Activated CD8-positive, alpha-beta T cell treated with anti-CD3 and anti-CD28 coated beads, Interleukin-2, amount 10 ng/mL, durations not matched to agents 7 days and 5 days (primary cell): Measurements from ENCODE around the gene BCORL1. TPM values are rescaled to one million over a fixed set of nuclear protein-coding genes. Genes with fewer than 3 reads are reported as not detected.

ENCODE experiments used
- ATAC-seq: fragments of 150-1000 bp; cut with Tn5 transposase; one replicate; pipeline ENCODE4 v1.10.0; 2021; ENCODE audit warnings: moderate library complexity
- CTCF ChIA-PET: fragments of 350-600 bp; sonication (Branson Sonifier 250); formaldehyde crosslinking; loops from one replicate; lab custom pipeline; 2021; ENCODE audit warnings: antibody characterized with exemption; lab: Charles Lee
- POLR2A ChIA-PET: fragments of 350-600 bp; sonication (Branson Sonifier 250); formaldehyde crosslinking; loops from one replicate; lab custom pipeline; 2021; ENCODE audit warnings: antibody characterized with exemption; lab: Charles Lee
- DNase-seq: peaks from one replicate; pipeline ENCODE4 v3.0.0-alpha.2; 2020
- H3K27ac Mint-ChIP-seq: one replicate; pipeline ENCODE4 v1.8.0; 2021; ENCODE audit warnings: mild to moderate bottlenecking, mixed read lengths
- H3K27me3 Mint-ChIP-seq: one replicate; pipeline ENCODE4 v1.8.0; 2021; ENCODE audit warnings: low read depth, mixed read lengths
- H3K36me3 Mint-ChIP-seq: one replicate; pipeline ENCODE4 v1.8.0; 2021; ENCODE audit warnings: low read depth, mixed read lengths
- H3K4me1 Mint-ChIP-seq: one replicate; pipeline ENCODE4 v1.8.0; 2021; ENCODE audit warnings: low read depth, mixed read lengths
- H3K4me3 Mint-ChIP-seq: one replicate; pipeline ENCODE4 v1.8.0; 2021; ENCODE audit warnings: mild to moderate bottlenecking, mixed read lengths
- H3K9me3 Mint-ChIP-seq: one replicate; pipeline ENCODE4 v1.8.0; 2022; ENCODE audit warnings: mixed read lengths; ENCODE audit not compliant: insufficient read depth
- total RNA-seq, 2 experiments: library from RNA; stranded (reverse); gene quantifications; one replicate each; pipeline ENCODE4 v1.2.3, GENCODE V29; 2021

The BCORL1 gene
- total RNA-seq, 2 experiments from 2014 or later: 9.7 to 10.9 TPM

DNA sequence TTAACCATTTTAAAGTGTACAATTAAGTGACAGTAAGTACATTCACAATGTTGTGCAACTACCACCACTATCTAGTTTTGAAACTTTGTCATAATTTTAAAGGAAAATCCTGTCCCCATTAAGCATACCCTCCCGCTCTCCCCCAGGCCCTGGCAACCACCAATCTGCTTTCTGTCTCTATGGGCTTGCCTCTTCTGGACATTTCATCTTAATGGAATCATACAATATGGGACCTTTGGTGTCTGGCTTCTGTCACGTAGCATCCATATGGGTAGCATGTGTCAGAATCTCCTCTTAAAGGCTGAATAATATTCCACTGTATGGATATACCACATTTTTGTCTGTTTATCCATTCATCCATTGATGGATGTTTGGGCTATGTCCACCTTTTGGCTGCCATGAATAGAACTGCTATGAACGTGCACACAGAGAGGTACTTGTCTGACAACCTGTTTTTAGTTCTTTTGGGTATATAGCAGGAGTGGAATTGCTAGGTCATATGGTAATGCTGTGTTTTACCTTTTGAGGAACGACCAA lies 66.3 kb downstream of the BCORL1 start:
- CTCF ChIA-PET: no interaction called here
- POLR2A ChIA-PET: interaction anchor here (0.7 kb wide), 1 partner anchor 27 kb away, joined by 3 read pairs; no protein-coding TSS in a partner anchor
- Mint-ChIP-seq H3K9me3 (no peaks in the 10 kb centered on the region), H3K4me3 (no peak overlapping the region), H3K27me3 (no peaks in the 10 kb centered on the region), H3K27ac (no peak overlapping the region), H3K36me3 (peaks cover 18% of the 10 kb centered on the region), H3K4me1 (no peaks in the 10 kb centered on the region)
- no peak for DNase-seq
- ATAC-seq: no peak

- Mint-ChIP-seq H3K36me3 (peaks cover 18% of the 10 kb centered on the region), H3K27ac (no peak overlapping the region), H3K9me3 (no peaks in the 10 kb centered on the region), H3K27me3 (no peaks in the 10 kb centered on the region), H3K4me3 (no peak overlapping the region), H3K4me1 (no peaks in the 10 kb centered on the region)
- DNase-seq: no peak
- no peak for ATAC-seq
- ChIA-PET CTCF (interaction anchor here (0.7 kb wide), 1 partner anchor 31 kb away, joined by 3 read pairs; no protein-coding TSS in a partner anchor), POLR2A (no interaction called here)
Observed at GRCh38 chrX:130049821-130050220, 67.4 kb downstream of the BCORL1 start.

- H3K9me3 Mint-ChIP-seq: no peaks in the 10 kb centered on the region
- DNase-seq: no peak
- ChIA-PET POLR2A (no interaction called here), CTCF (no interaction called here)
- H3K36me3 Mint-ChIP-seq: peaks cover 19% of the 10 kb centered on the region
- H3K4me1 Mint-ChIP-seq: no peaks in the 10 kb centered on the region
- ATAC-seq: no peak
- no peak overlapping the region for H3K4me3 Mint-ChIP-seq
- no peaks in the 10 kb centered on the region for H3K27me3 Mint-ChIP-seq
- no peak overlapping the region for H3K27ac Mint-ChIP-seq
Observed at GRCh38 chrX:130051176-130051845, 68.9 kb downstream of the BCORL1 start.

DNA sequence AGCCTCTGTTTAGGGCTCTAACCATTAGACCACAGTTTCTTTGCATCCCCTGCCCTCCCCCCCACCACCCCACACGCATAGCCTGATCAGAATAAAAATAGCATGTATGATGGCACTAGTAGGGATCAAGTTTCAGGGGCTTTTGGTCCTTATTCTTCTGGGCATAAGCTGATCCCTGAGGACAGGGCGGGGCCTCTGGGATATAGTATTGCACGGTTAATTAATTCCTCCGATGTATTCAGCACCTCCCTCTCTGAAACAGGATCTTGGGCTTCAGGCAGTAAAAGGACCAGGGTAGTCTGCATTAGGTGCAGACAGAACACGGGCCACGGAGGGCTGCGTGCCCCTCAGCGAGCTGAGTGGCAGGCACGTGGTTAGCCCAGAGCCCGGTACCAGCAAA lies 70.8 kb downstream of the BCORL1 start:
- H3K4me3 Mint-ChIP-seq: no peak overlapping the region
- no peak for ATAC-seq
- H3K27me3 Mint-ChIP-seq: no peaks in the 10 kb centered on the region
- ChIA-PET POLR2A (no interaction called here), CTCF (no interaction called here)
- peaks cover 15% of the 10 kb centered on the region for H3K36me3 Mint-ChIP-seq
- no peaks in the 10 kb centered on the region for H3K4me1 Mint-ChIP-seq
- H3K27ac Mint-ChIP-seq: no peak overlapping the region
- no peak for DNase-seq
- no peaks in the 10 kb centered on the region for H3K9me3 Mint-ChIP-seq

- no peak overlapping the region for H3K27ac Mint-ChIP-seq
- no peaks in the 10 kb centered on the region for H3K4me1 Mint-ChIP-seq
- ATAC-seq (no peak), DNase-seq (no peak)
- ChIA-PET POLR2A (no interaction called here), CTCF (no interaction called here)
- no peak overlapping the region for H3K4me3 Mint-ChIP-seq
- no peaks in the 10 kb centered on the region for H3K27me3 Mint-ChIP-seq
- H3K9me3 Mint-ChIP-seq: no peaks in the 10 kb centered on the region
- H3K36me3 Mint-ChIP-seq: peaks cover 11% of the 10 kb centered on the region
Observed at GRCh38 chrX:130055103-130055502, 72.7 kb downstream of the BCORL1 start.

DNA sequence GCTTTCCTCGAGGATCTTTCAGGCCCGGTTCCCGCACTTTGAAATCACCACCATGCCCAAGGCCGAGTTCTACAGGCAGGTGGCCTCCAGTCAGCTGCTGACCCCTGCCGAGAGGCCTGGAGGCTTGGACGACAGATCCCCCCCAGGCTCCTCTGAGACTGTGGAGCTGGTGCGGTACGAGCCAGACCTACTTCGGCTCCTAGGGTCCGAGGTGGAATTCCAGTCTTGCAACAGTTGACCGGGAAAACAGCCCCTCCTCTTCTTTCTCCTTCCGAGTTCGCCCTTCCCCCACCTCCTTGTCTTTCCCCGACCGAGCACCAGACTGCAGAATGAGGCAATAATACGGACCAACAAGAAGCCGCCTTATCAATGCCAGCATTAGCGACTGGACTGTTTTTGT lies 73.5 kb downstream of the BCORL1 start:
- peaks cover 4% of the 10 kb centered on the region for H3K4me1 Mint-ChIP-seq
- peaks cover 11% of the 10 kb centered on the region for H3K36me3 Mint-ChIP-seq
- ChIA-PET POLR2A (no interaction called here), CTCF (no interaction called here)
- no peak overlapping the region for H3K4me3 Mint-ChIP-seq
- no peaks in the 10 kb centered on the region for H3K27me3 Mint-ChIP-seq
- no peaks in the 10 kb centered on the region for H3K9me3 Mint-ChIP-seq
- DNase-seq (no peak), ATAC-seq (no peak)
- H3K27ac Mint-ChIP-seq: no peak overlapping the region

- Mint-ChIP-seq H3K4me3 (no peak overlapping the region), H3K36me3 (peaks cover 5% of the 10 kb centered on the region), H3K4me1 (peaks cover 7% of the 10 kb centered on the region), H3K27me3 (no peaks in the 10 kb centered on the region), H3K27ac (no peak overlapping the region), H3K9me3 (no peaks in the 10 kb centered on the region)
- DNase-seq (no peak), ATAC-seq (no peak)
- ChIA-PET POLR2A (no interaction called here), CTCF (no interaction called here)
Observed at GRCh38 chrX:130057209-130057608, 74.8 kb downstream of the BCORL1 start.

- ChIA-PET POLR2A (no interaction called here), CTCF (interaction anchor here (3.6 kb wide), 1 partner anchor 133 kb away, joined by 89 read pairs; no protein-coding TSS in a partner anchor)
- ATAC-seq: no peak
- no peaks in the 10 kb centered on the region for H3K27me3 Mint-ChIP-seq
- no peak overlapping the region for H3K27ac Mint-ChIP-seq
- H3K9me3 Mint-ChIP-seq: no peaks in the 10 kb centered on the region
- peaks cover 6% of the 10 kb centered on the region for H3K36me3 Mint-ChIP-seq
- H3K4me3 Mint-ChIP-seq: no peak overlapping the region
- H3K4me1 Mint-ChIP-seq: peaks cover 7% of the 10 kb centered on the region
- no peak for DNase-seq
Observed at GRCh38 chrX:130058652-130059051, 76.2 kb downstream of the BCORL1 start.

- ChIA-PET CTCF (interaction anchor here (0.6 to 3.6 kb wide), 43 partner anchors 9 to 465 kb away, joined by 3 to 89 read pairs (median 4); partner anchors contain the start of gene UTP14A), POLR2A (no interaction called here)
- Mint-ChIP-seq H3K9me3 (no peaks in the 10 kb centered on the region), H3K27me3 (no peaks in the 10 kb centered on the region), H3K4me3 (peak overlapping the region; percentile 72), H3K4me1 (peaks cover 7% of the 10 kb centered on the region), H3K36me3 (peaks cover 14% of the 10 kb centered on the region), H3K27ac (peak overlapping the region; percentile 79)
- DNase-seq (peak; percentile 82), ATAC-seq (peak; percentile 94)
Observed at GRCh38 chrX:130060122-130061069, 78.0 kb downstream of the BCORL1 start.

- H3K4me1 Mint-ChIP-seq: no peaks in the 10 kb centered on the region
- ChIA-PET CTCF (interaction anchor here (2.1 to 3.5 kb wide), 2 partner anchors 13 to 141 kb away, joined by 6 to 14 read pairs; no protein-coding TSS in a partner anchor), POLR2A (interaction anchor here (0.6 kb wide), 1 partner anchor 1752 kb away, joined by 5 read pairs; no protein-coding TSS in a partner anchor)
Observed at GRCh38 chrX:130066975-130067615, 84.7 kb downstream of the BCORL1 start.

GRCh38 chrX:130071611-130072344 lies 89.3 kb downstream of the BCORL1 start:
- Mint-ChIP-seq H3K36me3 (peaks cover 31% of the 10 kb centered on the region), H3K27ac (no peak overlapping the region), H3K4me1 (no peaks in the 10 kb centered on the region), H3K27me3 (no peaks in the 10 kb centered on the region), H3K4me3 (no peak overlapping the region), H3K9me3 (no peaks in the 10 kb centered on the region)
- POLR2A ChIA-PET: no interaction called here
- CTCF ChIA-PET: no interaction called here
- DNase-seq (no peak), ATAC-seq (no peak)

More at GRCh38 chrX:130066975-130067615, 84.7 kb downstream of the BCORL1 start:
- DNase-seq: no peak
- Mint-ChIP-seq H3K27ac (no peak overlapping the region), H3K27me3 (no peaks in the 10 kb centered on the region), H3K4me3 (no peak overlapping the region), H3K36me3 (peaks cover 30% of the 10 kb centered on the region), H3K9me3 (no peaks in the 10 kb centered on the region)
- ATAC-seq: no peak
